ENCODE measurements around the gene NDC80. TPM values are rescaled to one million over a fixed set of nuclear protein-coding genes. Genes with fewer than 3 reads are reported as not detected.

The NDC80 gene
- total and polyA plus RNA-seq, 11 donors: 0.09 to 5.0 (median 0.35) TPM; not detected in 1

DNA sequence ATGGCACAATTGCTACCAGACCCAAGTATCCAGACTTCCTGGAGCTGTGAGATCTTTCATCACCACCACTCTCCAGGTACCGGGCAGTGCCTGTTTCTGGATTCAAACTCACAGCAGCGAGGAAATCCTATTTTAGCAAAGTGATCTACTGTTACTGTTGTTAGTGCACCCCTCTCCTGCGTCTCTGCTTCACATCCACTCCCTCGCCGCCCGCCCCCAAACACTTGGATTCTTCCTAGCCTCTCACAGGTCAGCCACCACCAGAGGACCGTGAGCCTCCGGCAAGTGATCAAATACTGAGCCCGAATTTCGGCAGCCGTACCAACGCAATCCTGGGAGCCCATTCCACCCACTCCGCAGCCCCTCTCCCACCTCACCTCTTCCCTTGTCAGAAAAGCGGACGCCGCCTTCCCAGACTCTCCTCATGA, 571 bp upstream of the NDC80 start:
- ATAC-seq: peak; percentile 86 to 91 (median 88)
- intact Hi-C loops (cut with DNase I): loop anchor here in 7 of 10 donors (1.0 to 5.0 kb wide), 4 partner anchors 77 to 87 kb away; partner anchors contain the start of gene SMCHD1 (in 6 of the 7)
- WGBS, 4 donors: 0 to 1% (median 0%) methylated on average over 16 of the region's 16 CpGs

GRCh38 chr18:2572171-2572569, 813 bp downstream of the NDC80 start:
- Histone ChIP-seq H3K27me3 (no peaks in the 10 kb centered on the region), H3K4me3 (peak overlapping the region in 2 of 12 donors; percentile 76), H3K36me3 (peaks cover 0 to 6% (median 0%) of the 10 kb centered on the region in 9 donors), H3K27ac (no peak overlapping the region), H3K4me1 (peaks cover 0 to 35% (median 12%) of the 10 kb centered on the region in 12 donors), H3K9me3 (no peaks in the 10 kb centered on the region)
- TF ChIP-seq POLR2A (IDR thresholded peaks at IDR 0.05) (no peak), CTCF (IDR thresholded peaks at IDR 0.05) (no peak)
- ATAC-seq: no peak
- 0 to 5% (median 2%) methylated on average over 1 of the region's 1 CpG for WGBS, 4 donors
- DNase-seq: no peak
- intact Hi-C loops (cut with DNase I): loop anchor here in 4 of 10 donors (5.0 kb wide), 2 partner anchors 75 to 85 kb away; partner anchors contain the start of gene SMCHD1 (in 3 of the 4)

More for the DNA sequence above, 571 bp upstream of the NDC80 start:
- Histone ChIP-seq H3K27ac (peak overlapping the region; percentile 93 to 98 (median 97)), H3K9me3 (no peaks in the 10 kb centered on the region), H3K27me3 (no peaks in the 10 kb centered on the region), H3K4me1 (peaks cover 0 to 35% (median 12%) of the 10 kb centered on the region in 12 donors), H3K4me3 (peak overlapping the region; percentile 58 to 96 (median 76)), H3K36me3 (peaks cover 0 to 16% (median 9%) of the 10 kb centered on the region in 9 donors)
- peak in 4 of 12 donors; percentile 9 to 28 (median 24) for TF ChIP-seq CTCF (IDR thresholded peaks at IDR 0.05)
- TF ChIP-seq POLR2A (IDR thresholded peaks at IDR 0.05): no peak
- peak; percentile 66 to 82 (median 79) for DNase-seq

DNA sequence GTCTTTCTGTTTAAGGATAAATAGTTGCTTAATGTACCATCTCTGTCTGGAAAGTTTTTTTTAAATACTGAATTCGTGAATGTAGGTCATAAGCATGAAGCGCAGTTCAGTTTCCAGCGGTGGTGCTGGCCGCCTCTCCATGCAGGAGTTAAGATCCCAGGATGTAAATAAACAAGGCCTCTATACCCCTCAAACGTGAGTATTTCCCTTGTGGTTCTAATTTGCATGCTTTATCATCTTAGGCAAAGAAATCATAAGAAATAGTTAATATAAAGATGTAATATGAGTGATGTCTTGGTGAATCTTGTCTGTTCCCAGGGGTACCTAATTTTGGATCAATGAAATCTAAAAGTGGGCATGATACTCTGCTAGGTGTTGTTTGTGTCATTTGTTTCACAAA, 1.5 kb downstream of the NDC80 start:
- no peak for DNase-seq
- no peaks in the 10 kb centered on the region for H3K27me3 ChIP-seq
- H3K27ac ChIP-seq: no peak overlapping the region
- H3K4me3 ChIP-seq: peak overlapping the region in 1 of 12 donors; percentile 76
- peaks cover 0 to 2% (median 0%) of the 10 kb centered on the region in 9 donors for H3K36me3 ChIP-seq
- TF ChIP-seq POLR2A (IDR thresholded peaks at IDR 0.05) (no peak), CTCF (IDR thresholded peaks at IDR 0.05) (no peak)
- WGBS, 4 donors: 28 to 41% (median 29%) methylated on average over 5 of the region's 5 CpGs
- no peaks in the 10 kb centered on the region for H3K9me3 ChIP-seq
- intact Hi-C loops (cut with DNase I): loop anchor here in 4 of 10 donors (5.0 kb wide), 2 partner anchors 74 to 84 kb away; partner anchors contain the start of gene SMCHD1 (in 3 of the 4)
- peaks cover 0 to 35% (median 12%) of the 10 kb centered on the region in 12 donors for H3K4me1 ChIP-seq
- ATAC-seq: no peak

DNA sequence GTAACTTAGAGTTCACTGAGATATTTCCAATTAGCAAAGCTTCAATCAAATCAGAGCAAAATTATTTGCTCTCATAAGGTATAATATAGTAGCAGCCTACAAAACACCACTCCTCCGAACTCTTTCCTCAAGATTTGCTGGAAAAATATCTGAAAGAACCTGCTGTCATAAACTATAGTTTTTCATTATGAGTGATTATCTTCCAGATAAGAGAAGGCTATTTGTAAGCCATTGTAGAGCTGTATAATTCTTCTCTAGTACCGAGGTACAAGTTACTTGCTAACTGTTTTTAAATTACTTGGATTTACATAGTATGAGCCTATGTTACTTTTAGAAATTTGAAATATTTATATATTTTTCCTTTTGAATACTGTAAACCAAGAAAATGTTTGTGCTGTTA, 2.1 kb downstream of the NDC80 start:
- no peak for TF ChIP-seq POLR2A (IDR thresholded peaks at IDR 0.05)
- no peak for TF ChIP-seq CTCF (IDR thresholded peaks at IDR 0.05)
- Histone ChIP-seq H3K27ac (no peak overlapping the region), H3K9me3 (no peaks in the 10 kb centered on the region), H3K36me3 (no peaks in the 10 kb centered on the region), H3K4me3 (peak overlapping the region in 1 of 12 donors; percentile 76), H3K27me3 (no peaks in the 10 kb centered on the region), H3K4me1 (peaks cover 0 to 35% (median 12%) of the 10 kb centered on the region in 12 donors)
- intact Hi-C loops (cut with DNase I): loop anchor here in 4 of 10 donors (5.0 kb wide), 2 partner anchors 74 to 84 kb away; partner anchors contain the start of gene SMCHD1 (in 3 of the 4)
- 48 to 56% (median 50%) methylated on average over 2 of the region's 2 CpGs for WGBS, 4 donors
- ATAC-seq: no peak
- no peak for DNase-seq
